Measurements from ENCODE around the gene RNF26.
A peak's percentile ranks its signal among the peaks of the same experiment; 100 is the strongest.

Gene RNF26

DNA sequence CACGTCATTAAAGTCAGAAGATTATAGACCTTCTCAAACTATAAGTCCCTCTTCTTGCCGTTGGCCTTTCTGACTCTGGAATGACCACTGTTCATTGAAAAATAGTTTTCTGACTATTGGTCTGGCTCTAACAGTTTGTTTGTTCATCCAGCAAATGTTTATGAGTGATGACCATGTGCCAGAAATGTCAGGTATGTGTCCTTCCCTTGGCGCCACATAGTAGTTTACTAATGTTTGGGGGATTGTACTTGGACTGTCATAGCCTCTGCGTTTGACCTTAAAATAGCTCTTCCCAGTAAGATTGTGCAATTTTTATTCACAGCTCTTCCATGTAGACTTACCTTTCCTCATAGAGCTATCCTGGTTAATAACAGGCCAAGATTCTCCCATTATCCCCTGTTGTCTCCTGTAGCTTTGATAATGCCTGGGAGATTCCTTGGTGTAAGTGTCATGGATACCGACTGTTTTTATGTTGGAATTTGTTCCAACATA lies 31.1 kb upstream of the RNF26 start:
- peaks cover 61% of the 10 kb centered on the region for H3K36me3 ChIP-seq (ENCODE audit: control insufficient read depth, insufficient read depth, low read length)

DNA sequence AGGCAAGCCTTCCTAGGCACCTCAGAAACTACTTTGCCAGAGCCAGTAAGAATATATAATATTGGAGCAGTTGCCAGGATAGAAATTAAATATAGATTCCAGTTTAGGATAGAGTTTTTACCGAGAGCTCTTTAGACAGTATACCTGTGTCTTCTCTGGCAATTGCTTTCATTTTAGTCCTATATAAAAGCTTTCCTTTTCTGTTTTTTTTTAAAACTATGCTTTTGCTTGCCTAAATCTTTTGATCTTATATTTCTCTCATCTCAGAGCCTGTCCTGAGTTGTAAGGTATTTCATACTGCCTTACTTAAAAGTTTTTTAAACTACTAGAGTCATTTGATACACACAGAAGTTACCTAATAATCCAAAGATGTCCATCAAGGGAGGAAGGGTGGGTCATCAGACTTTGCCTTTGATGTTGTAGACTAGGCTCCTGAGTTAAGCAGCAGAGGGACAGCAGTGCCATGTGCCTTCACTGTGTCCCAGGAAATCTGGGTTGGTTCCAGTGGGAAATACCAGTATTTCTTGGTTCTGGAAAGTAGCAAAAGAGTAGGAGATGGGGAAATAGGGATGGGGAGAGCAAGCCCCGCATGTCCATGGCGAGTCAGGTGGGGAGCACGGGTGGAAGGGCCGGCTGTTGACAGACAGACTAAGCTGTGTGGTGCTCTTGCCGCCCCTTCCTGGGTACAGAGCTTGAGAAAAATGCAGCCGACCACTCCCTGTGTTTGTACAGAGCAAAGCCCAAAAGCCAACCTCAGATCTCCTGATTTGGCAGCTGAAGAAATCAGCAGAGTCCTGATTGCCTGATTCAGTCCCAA lies 28.6 kb upstream of the RNF26 start:
- DNase-seq: no peak
- H3K4me1 ChIP-seq (ENCODE audit: control insufficient read depth, insufficient read depth, low read length, poor library complexity, severe bottlenecking): peaks cover 6% of the 10 kb centered on the region
- H3K27ac ChIP-seq (ENCODE audit: insufficient read depth, low read length, poor library complexity, severe bottlenecking): peak overlapping the region; percentile 2
- H3K36me3 ChIP-seq (ENCODE audit: control insufficient read depth, insufficient read depth, low read length): peaks cover 36% of the 10 kb centered on the region
- no peaks in the 10 kb centered on the region for H3K9me3 ChIP-seq (ENCODE audit: control insufficient read depth, low read length)
- no peak overlapping the region for H3K4me3 ChIP-seq (ENCODE audit: insufficient read depth, low read depth, low read length, poor library complexity, severe bottlenecking)
- H3K27me3 ChIP-seq (replicated peaks; ENCODE audit: control insufficient read depth, insufficient read depth, low read length, poor library complexity, severe bottlenecking): no peaks in the 10 kb centered on the region

More for the DNA sequence above, 31.1 kb upstream of the RNF26 start:
- no peaks in the 10 kb centered on the region for H3K9me3 ChIP-seq (ENCODE audit: control insufficient read depth, low read length)
- H3K27me3 ChIP-seq (replicated peaks; ENCODE audit: control insufficient read depth, insufficient read depth, low read length, poor library complexity, severe bottlenecking): no peaks in the 10 kb centered on the region
- DNase-seq: no peak
- H3K27ac ChIP-seq (ENCODE audit: insufficient read depth, low read length, poor library complexity, severe bottlenecking): no peak overlapping the region
- peaks cover 6% of the 10 kb centered on the region for H3K4me1 ChIP-seq (ENCODE audit: control insufficient read depth, insufficient read depth, low read length, poor library complexity, severe bottlenecking)
- no peak overlapping the region for H3K4me3 ChIP-seq (ENCODE audit: insufficient read depth, low read depth, low read length, poor library complexity, severe bottlenecking)

DNA sequence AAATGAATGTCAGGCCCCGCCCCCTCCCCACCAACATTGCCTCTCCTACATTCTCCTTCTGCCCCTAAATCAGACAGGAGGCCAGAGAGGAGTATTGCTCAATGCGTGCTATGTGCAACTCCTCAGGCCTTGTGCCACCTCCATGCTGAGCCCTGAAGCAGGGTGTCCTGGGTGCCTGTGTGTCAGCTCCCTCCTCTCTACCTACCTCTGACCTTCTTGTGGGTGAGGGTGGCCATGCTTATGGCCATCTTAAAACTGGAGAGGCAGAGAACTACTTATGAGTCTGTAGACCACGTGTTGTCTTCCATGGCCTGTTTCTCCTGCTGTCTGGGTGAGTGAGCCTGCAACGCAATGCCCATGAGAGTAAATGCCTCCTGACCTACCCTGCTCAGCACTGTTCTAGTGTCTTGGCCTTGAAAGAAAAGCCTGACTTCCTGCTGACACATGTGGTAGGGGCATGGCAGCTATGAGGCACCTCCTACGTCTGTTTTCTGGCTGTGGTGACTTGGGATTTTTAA lies 27.9 kb upstream of the RNF26 start:
- no peak for DNase-seq
- Histone ChIP-seq H3K36me3 (ENCODE audit: control insufficient read depth, insufficient read depth, low read length) (peaks cover 29% of the 10 kb centered on the region), H3K9me3 (ENCODE audit: control insufficient read depth, low read length) (no peaks in the 10 kb centered on the region), H3K4me3 (ENCODE audit: insufficient read depth, low read depth, low read length, poor library complexity, severe bottlenecking) (no peak overlapping the region), H3K27me3 (replicated peaks; ENCODE audit: control insufficient read depth, insufficient read depth, low read length, poor library complexity, severe bottlenecking) (no peaks in the 10 kb centered on the region), H3K27ac (ENCODE audit: insufficient read depth, low read length, poor library complexity, severe bottlenecking) (no peak overlapping the region), H3K4me1 (ENCODE audit: control insufficient read depth, insufficient read depth, low read length, poor library complexity, severe bottlenecking) (peaks cover 6% of the 10 kb centered on the region)

DNA sequence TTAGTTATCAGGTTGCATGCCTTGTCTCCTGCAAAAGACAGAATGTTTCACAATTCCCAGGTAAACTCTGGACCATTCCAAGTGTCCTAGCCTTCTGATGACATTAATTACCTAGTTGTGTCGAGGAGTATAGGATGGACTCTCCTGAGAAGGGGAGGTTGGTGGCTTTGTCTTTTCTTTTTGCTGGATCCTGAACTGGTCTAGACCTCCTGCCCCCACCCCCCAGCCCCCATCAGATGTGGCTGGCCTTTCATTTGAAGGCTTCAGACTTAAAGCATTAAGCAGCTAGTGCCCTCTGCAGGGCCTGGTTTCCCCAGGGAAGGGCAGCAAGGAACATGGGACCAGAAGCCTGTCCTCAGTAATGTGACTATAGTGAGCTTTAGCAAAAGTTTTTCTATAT lies 27.1 kb upstream of the RNF26 start:
- no peak for DNase-seq
- no peak overlapping the region for H3K27ac ChIP-seq (ENCODE audit: insufficient read depth, low read length, poor library complexity, severe bottlenecking)
- H3K4me3 ChIP-seq (ENCODE audit: insufficient read depth, low read depth, low read length, poor library complexity, severe bottlenecking): no peak overlapping the region
- peaks cover 6% of the 10 kb centered on the region for H3K4me1 ChIP-seq (ENCODE audit: control insufficient read depth, insufficient read depth, low read length, poor library complexity, severe bottlenecking)
- no peaks in the 10 kb centered on the region for H3K27me3 ChIP-seq (replicated peaks; ENCODE audit: control insufficient read depth, insufficient read depth, low read length, poor library complexity, severe bottlenecking)
- no peaks in the 10 kb centered on the region for H3K9me3 ChIP-seq (ENCODE audit: control insufficient read depth, low read length)
- H3K36me3 ChIP-seq (ENCODE audit: control insufficient read depth, insufficient read depth, low read length): peaks cover 21% of the 10 kb centered on the region

DNA sequence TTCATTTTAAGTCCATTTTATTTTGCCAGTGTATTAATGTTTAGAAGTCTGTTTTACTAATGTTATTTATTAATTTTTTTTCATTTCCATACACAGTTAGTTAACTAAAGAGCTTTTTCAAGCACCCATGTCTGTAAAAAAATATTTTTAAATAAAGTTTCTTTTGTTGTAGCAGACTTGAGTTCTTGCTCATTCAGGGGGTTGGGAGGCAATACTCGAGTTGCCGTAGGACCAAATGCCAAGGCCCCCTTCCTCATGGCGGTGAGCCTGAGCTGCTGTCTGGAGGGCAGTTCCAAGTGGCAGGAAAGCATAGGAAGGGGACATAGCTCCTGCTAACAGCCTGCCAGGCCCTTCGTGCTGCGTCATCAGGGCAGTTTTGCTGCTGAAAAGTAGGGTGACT lies 26.4 kb upstream of the RNF26 start:
- Histone ChIP-seq H3K27ac (ENCODE audit: insufficient read depth, low read length, poor library complexity, severe bottlenecking) (no peak overlapping the region), H3K27me3 (replicated peaks; ENCODE audit: control insufficient read depth, insufficient read depth, low read length, poor library complexity, severe bottlenecking) (no peaks in the 10 kb centered on the region), H3K4me1 (ENCODE audit: control insufficient read depth, insufficient read depth, low read length, poor library complexity, severe bottlenecking) (peaks cover 6% of the 10 kb centered on the region), H3K4me3 (ENCODE audit: insufficient read depth, low read depth, low read length, poor library complexity, severe bottlenecking) (no peak overlapping the region), H3K9me3 (ENCODE audit: control insufficient read depth, low read length) (no peaks in the 10 kb centered on the region), H3K36me3 (ENCODE audit: control insufficient read depth, insufficient read depth, low read length) (peaks cover 15% of the 10 kb centered on the region)
- DNase-seq: no peak

DNA sequence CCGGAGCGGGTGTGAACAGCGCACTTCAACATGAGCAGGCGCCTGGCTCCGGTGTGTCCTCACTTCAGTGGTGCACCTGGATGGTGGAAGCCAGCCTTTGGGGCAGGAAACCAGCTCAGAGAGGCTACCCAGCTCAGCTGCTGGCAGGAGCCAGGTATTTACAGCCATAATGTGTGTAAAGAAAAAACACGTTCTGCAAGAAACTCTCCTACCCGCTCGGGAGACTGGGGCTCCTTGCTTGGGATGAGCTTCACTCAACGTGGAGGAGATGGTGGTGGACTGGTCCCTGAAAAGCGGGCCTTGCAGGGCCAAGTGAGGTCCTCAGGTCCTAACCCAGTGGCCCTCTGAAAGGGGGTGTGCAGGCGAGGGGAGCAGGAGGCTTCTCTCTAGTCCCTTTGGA lies 24.9 kb upstream of the RNF26 start:
- H3K9me3 ChIP-seq (ENCODE audit: control insufficient read depth, low read length): no peaks in the 10 kb centered on the region
- peaks cover under 1% of the 10 kb centered on the region for H3K36me3 ChIP-seq (ENCODE audit: control insufficient read depth, insufficient read depth, low read length)
- no peak overlapping the region for H3K4me3 ChIP-seq (ENCODE audit: insufficient read depth, low read depth, low read length, poor library complexity, severe bottlenecking)
- DNase-seq: no peak
- no peaks in the 10 kb centered on the region for H3K27me3 ChIP-seq (replicated peaks; ENCODE audit: control insufficient read depth, insufficient read depth, low read length, poor library complexity, severe bottlenecking)
- no peak overlapping the region for H3K27ac ChIP-seq (ENCODE audit: insufficient read depth, low read length, poor library complexity, severe bottlenecking)
- peaks cover 6% of the 10 kb centered on the region for H3K4me1 ChIP-seq (ENCODE audit: control insufficient read depth, insufficient read depth, low read length, poor library complexity, severe bottlenecking)

DNA sequence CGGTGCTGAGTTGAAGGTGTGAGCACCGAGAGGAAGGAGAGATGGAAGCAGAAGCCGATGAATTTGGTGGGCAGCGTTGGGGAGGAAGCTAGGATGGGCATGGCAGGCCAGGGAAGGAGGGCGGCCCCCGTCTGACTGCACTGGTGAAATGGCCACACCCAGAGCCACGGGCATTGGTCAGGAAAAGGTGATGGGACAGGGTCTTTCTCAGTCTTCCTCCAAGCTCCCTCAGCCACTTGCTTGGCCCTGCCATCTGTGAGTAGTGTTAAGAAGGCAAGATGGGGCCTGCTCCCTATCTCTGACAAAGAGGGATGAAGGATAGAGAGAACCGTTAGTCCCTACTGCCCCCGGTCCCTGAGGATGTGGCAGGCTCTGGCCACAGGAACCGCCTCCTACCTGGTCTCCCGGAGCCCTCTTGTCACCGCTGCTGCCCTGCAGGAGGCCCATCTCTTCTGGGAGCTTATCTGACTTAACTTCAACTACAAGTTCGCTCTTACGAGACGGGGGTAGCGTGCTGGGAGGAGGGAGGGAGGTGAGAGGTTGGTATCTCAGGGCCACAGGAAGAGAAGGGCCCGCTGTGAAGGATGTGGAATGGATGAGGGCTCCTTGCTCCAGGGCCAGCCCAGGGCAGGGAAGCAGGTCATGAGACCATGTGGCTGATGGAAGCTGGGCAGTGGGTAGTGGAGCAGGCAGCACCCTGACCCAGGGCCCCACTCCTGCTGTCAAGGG lies 24.2 kb upstream of the RNF26 start:
- no peak overlapping the region for H3K27ac ChIP-seq (ENCODE audit: insufficient read depth, low read length, poor library complexity, severe bottlenecking)
- DNase-seq: no peak
- H3K4me3 ChIP-seq (ENCODE audit: insufficient read depth, low read depth, low read length, poor library complexity, severe bottlenecking): no peak overlapping the region
- no peaks in the 10 kb centered on the region for H3K36me3 ChIP-seq (ENCODE audit: control insufficient read depth, insufficient read depth, low read length)
- H3K27me3 ChIP-seq (replicated peaks; ENCODE audit: control insufficient read depth, insufficient read depth, low read length, poor library complexity, severe bottlenecking): peaks cover 4% of the 10 kb centered on the region
- peaks cover 11% of the 10 kb centered on the region for H3K4me1 ChIP-seq (ENCODE audit: control insufficient read depth, insufficient read depth, low read length, poor library complexity, severe bottlenecking)
- no peaks in the 10 kb centered on the region for H3K9me3 ChIP-seq (ENCODE audit: control insufficient read depth, low read length)

DNA sequence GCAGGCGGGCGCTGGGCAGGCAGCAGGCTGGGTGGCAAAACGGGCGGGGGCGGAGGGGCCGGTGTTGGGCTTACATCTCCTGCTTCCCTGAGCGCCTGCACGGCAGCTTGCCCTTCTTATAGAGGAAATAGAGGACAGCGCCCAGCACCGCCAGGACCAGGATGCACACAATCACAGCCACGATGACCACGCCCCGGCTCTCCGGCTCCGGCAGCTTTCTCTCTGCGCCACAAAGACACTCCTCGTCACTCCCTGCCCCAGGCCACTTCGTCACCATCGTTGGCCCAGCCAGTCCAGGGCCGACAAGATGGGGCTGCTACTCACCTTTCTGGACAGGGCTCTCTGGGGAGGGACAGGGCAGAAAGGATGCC lies 23.7 kb upstream of the RNF26 start:
- H3K4me3 ChIP-seq (ENCODE audit: insufficient read depth, low read depth, low read length, poor library complexity, severe bottlenecking): no peak overlapping the region
- no peaks in the 10 kb centered on the region for H3K36me3 ChIP-seq (ENCODE audit: control insufficient read depth, insufficient read depth, low read length)
- H3K27ac ChIP-seq (ENCODE audit: insufficient read depth, low read length, poor library complexity, severe bottlenecking): no peak overlapping the region
- H3K9me3 ChIP-seq (ENCODE audit: control insufficient read depth, low read length): no peaks in the 10 kb centered on the region
- H3K27me3 ChIP-seq (replicated peaks; ENCODE audit: control insufficient read depth, insufficient read depth, low read length, poor library complexity, severe bottlenecking): peaks cover 9% of the 10 kb centered on the region
- peaks cover 17% of the 10 kb centered on the region for H3K4me1 ChIP-seq (ENCODE audit: control insufficient read depth, insufficient read depth, low read length, poor library complexity, severe bottlenecking)
- DNase-seq: no peak

DNA sequence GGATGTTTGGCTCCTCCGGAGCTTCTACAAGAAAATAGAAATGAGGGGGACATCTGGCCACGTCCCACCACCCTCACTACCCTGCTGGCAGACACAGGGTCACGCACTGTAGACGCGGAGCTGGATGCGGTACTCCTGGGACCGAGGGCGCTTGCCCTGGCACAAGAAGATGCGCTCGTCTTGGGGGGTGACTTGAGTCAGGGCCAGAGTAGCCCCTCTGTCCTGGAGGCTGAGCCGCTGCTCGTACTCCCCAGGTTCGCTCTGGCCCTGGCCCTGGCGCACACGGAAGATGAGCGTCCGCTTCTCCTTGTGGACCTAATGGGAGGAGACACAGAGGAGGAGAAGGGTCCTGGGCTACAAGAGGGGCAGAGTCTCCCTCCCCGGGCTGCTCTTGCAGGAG lies 19.6 kb upstream of the RNF26 start:
- peaks cover 21% of the 10 kb centered on the region for H3K27me3 ChIP-seq (replicated peaks; ENCODE audit: control insufficient read depth, insufficient read depth, low read length, poor library complexity, severe bottlenecking)
- H3K4me3 ChIP-seq (ENCODE audit: insufficient read depth, low read depth, low read length, poor library complexity, severe bottlenecking): no peak overlapping the region
- H3K4me1 ChIP-seq (ENCODE audit: control insufficient read depth, insufficient read depth, low read length, poor library complexity, severe bottlenecking): peaks cover 41% of the 10 kb centered on the region
- no peaks in the 10 kb centered on the region for H3K36me3 ChIP-seq (ENCODE audit: control insufficient read depth, insufficient read depth, low read length)
- DNase-seq: no peak
- H3K27ac ChIP-seq (ENCODE audit: insufficient read depth, low read length, poor library complexity, severe bottlenecking): no peak overlapping the region
- H3K9me3 ChIP-seq (ENCODE audit: control insufficient read depth, low read length): no peaks in the 10 kb centered on the region

All from effector memory CD4-positive, alpha-beta T cell (primary cell).